K562 (cell line): ENCODE measurements around the gene HDAC6. TPM values are rescaled to one million over a fixed set of nuclear protein-coding genes. Genes with fewer than 3 reads are reported as not detected.
A peak's percentile ranks its signal among the peaks of the same experiment; 100 is the strongest.

Experiments
- ATF7 ChIP-seq: fragments of 450-650 bp; IDR thresholded peaks from 2 replicates; pipeline ENCODE4 v1.7.1; 2014; ENCODE audit warnings: mild to moderate bottlenecking, moderate library complexity
- CBX1 ChIP-seq: sonication (generic); IDR thresholded peaks from 2 replicates; pipeline ENCODE4 v1.6.1; 2016; ENCODE audit warnings: antibody characterized with exemption, low read depth, mild to moderate bottlenecking
- CBX2 ChIP-seq: fragments of 200-600 bp; sonication (generic); IDR thresholded peaks from one replicate; pipeline ENCODE4 v1.6.1; 2012; ENCODE audit warnings: mild to moderate bottlenecking, low read length, inconsistent platforms; ENCODE audit not compliant: insufficient read depth, poor library complexity, severe bottlenecking
- ELF2 ChIP-seq: fragments of 250-450 bp; sonication (Bioruptor Pico); IDR thresholded peaks from 2 replicates; pipeline ENCODE4 v1.5.0; 2021; ENCODE audit warnings: mild to moderate bottlenecking
- KDM1A ChIP-seq, 2 experiments: fragments of 450-650 bp; IDR thresholded peaks; 2 replicates each; pipeline ENCODE4 v1.6.1; 2016; ENCODE audit warnings: mild to moderate bottlenecking in 2 of 2
- NONO ChIP-seq, 2 experiments: fragments of 200-400 bp in 1 of 2; fragments of 450-650 bp in 1 of 2; formaldehyde crosslinking in 1 of 2; IDR thresholded peaks; 2 replicates each; pipeline ENCODE4 v1.6.1; 2017; ENCODE audit warnings: low read depth in 2 of 2, mild to moderate bottlenecking in 2 of 2, moderate library complexity in 2 of 2, low read length in 1 of 2
- PHTF2 ChIP-seq: fragments of 250-450 bp; sonication (Bioruptor Pico); IDR thresholded peaks from 2 replicates; pipeline ENCODE4 v1.5.0; 2021; ENCODE audit warnings: mild to moderate bottlenecking
- RUNX1 ChIP-seq: sonication (generic); IDR thresholded peaks from 2 replicates; pipeline ENCODE4 v1.6.1; 2016; ENCODE audit warnings: antibody characterized with exemption, low read depth
- SLC30A9 ChIP-seq: fragments of 250-450 bp; sonication (Bioruptor Pico); IDR thresholded peaks from 2 replicates; pipeline ENCODE4 v1.8.0; 2022; ENCODE audit warnings: mild to moderate bottlenecking, moderate library complexity
- SMAD4 ChIP-seq: fragments of 250-450 bp; sonication (Bioruptor Pico); conservative IDR thresholded peaks from 2 replicates; pipeline ENCODE4 v1.8.0; 2021; ENCODE audit warnings: inconsistent platforms, mild to moderate bottlenecking, moderate library complexity
- SMARCA4 ChIP-seq: fragments of 450-650 bp; IDR thresholded peaks from 2 replicates; pipeline ENCODE4 v1.6.1; 2016
- TOE1 ChIP-seq, 2 experiments: fragments of 450-650 bp in 1 of 2; sonication (generic) in 1 of 2; formaldehyde crosslinking in 1 of 2; IDR thresholded peaks; 2 replicates each; pipeline versions ENCODE4 v1.7.1 to v1.8.0; 2016 to 2022; ENCODE audit warnings: borderline replicate concordance in 2 of 2, mild to moderate bottlenecking in 2 of 2, antibody characterized with exemption in 1 of 2, inconsistent platforms in 1 of 2, low read depth in 1 of 2, missing genetic modification reagents in 1 of 2, moderate library complexity in 1 of 2
- ZFX ChIP-seq: sonication (generic); formaldehyde crosslinking; IDR thresholded peaks from 2 replicates; pipeline ENCODE4 v1.8.0; 2022; ENCODE audit warnings: mild to moderate bottlenecking, missing genetic modification reagents, moderate library complexity
- ZNF134 ChIP-seq: fragments of 250-450 bp; sonication (Bioruptor Pico); conservative IDR thresholded peaks from 2 replicates; pipeline ENCODE4 v1.4.0; 2020
- ZNF316 ChIP-seq: fragments of 450-650 bp; IDR thresholded peaks from 2 replicates; pipeline ENCODE4 v1.6.1; 2016
- ZNF586 ChIP-seq: fragments of 450-650 bp; formaldehyde crosslinking; conservative IDR thresholded peaks from 2 replicates; pipeline ENCODE4 v1.4.0; 2020; ENCODE audit warnings: mild to moderate bottlenecking, moderate library complexity
- polyA plus RNA-seq, 8 experiments: library from polyadenylated mRNA; depleted of rRNA in 4 of 8; stranded (reverse) in 5 of 8; unstranded in 3 of 8; fragments of >200 nt; fragmentation: Nextera tagmentation in 2 of 8; fragmentation: Illumina TruSeq in 1 of 8; extraction: Ambion mirVana in 2 of 8; extraction: Trizol in 1 of 8; gene quantifications; 2 replicates each; pipeline versions ENCODE4 v1.2.1 to v1.2.3, GENCODE V29; 2011 to 2014; ENCODE audit warnings: inconsistent platforms in 1 of 8, missing spikeins in 1 of 8
- total RNA-seq, 7 experiments: library from RNA; depleted of rRNA in 6 of 7; stranded (reverse); fragments of >200 nt in 6 of 7; fragmentation: Illumina TruSeq in 2 of 7; extraction: Trizol in 2 of 7; gene quantifications; 2 replicates each; pipeline versions ENCODE4 v1.2.1 to v1.2.3, GENCODE V29; 2011 to 2021; ENCODE audit warnings: low replicate concordance in 1 of 7
- TF ChIP-seq, protein P1 (sequence below): fragments of 450-650 bp; IDR thresholded peaks from 2 replicates; pipeline ENCODE4 v1.6.1; 2016
- TF ChIP-seq, protein P2 (sequence below): sonication (generic); formaldehyde crosslinking; IDR thresholded peaks from 2 replicates; pipeline ENCODE4 v1.8.0; 2022; ENCODE audit warnings: mild to moderate bottlenecking, low read depth, missing genetic modification reagents
- TF ChIP-seq, protein P3 (sequence below), 2 experiments: fragments of 450-650 bp; formaldehyde crosslinking in 1 of 2; IDR thresholded peaks; 2 replicates each; pipeline versions ENCODE4 v1.4.0 to v1.6.1; 2014 to 2020; ENCODE audit warnings: mild to moderate bottlenecking in 2 of 2, borderline replicate concordance in 1 of 2, low read depth in 1 of 2

HDAC6 gene
- total and polyA plus RNA-seq, 9 of the 15 experiments (the other 6 are each of a cell fraction or from before 2014, with no cell fraction given): 29.9 to 101 (median 71.2) TPM

DNA sequence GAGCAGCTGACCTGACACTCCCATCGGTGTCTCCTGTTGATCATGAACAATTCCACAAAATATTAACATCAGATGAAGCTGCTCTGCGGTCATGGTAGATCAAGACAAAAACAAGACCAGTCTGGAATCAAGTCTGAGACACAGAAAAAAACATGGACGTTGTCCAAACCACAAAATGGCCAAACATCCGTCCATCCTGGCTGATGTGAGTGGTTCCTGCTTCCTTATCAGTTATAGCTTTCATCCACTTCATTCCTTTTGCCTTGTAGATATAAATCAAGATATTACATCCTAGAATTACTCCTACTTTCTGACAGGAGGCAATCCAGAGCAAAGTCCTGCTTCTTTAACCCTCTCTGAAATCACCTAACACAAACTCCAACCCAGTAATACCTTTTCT lies 62.3 kb downstream of the HDAC6 start (continued):
- no peak for TF ChIP-seq TOE1 (IDR thresholded peaks at IDR 0.05; ENCODE audit: borderline replicate concordance)
- TF ChIP-seq TOE1 (CRISPR knock-in tag; IDR thresholded peaks at IDR 0.05; ENCODE audit: borderline replicate concordance, low read depth): no peak
- TF ChIP-seq, protein P1, sequence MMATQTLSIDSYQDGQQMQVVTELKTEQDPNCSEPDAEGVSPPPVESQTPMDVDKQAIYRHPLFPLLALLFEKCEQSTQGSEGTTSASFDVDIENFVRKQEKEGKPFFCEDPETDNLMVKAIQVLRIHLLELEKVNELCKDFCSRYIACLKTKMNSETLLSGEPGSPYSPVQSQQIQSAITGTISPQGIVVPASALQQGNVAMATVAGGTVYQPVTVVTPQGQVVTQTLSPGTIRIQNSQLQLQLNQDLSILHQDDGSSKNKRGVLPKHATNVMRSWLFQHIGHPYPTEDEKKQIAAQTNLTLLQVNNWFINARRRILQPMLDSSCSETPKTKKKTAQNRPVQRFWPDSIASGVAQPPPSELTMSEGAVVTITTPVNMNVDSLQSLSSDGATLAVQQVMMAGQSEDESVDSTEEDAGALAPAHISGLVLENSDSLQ: peak; percentile 43; the same call in 1 of the 2 replicates
- TF ChIP-seq ZFX (CRISPR knock-in tag): no peak
- no peak for TF ChIP-seq ZNF586 (CRISPR knock-in tag)
- TF ChIP-seq, protein P2, sequence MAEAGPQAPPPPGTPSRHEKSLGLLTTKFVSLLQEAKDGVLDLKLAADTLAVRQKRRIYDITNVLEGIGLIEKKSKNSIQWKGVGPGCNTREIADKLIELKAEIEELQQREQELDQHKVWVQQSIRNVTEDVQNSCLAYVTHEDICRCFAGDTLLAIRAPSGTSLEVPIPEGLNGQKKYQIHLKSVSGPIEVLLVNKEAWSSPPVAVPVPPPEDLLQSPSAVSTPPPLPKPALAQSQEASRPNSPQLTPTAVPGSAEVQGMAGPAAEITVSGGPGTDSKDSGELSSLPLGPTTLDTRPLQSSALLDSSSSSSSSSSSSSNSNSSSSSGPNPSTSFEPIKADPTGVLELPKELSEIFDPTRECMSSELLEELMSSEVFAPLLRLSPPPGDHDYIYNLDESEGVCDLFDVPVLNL (CRISPR knock-in tag): no peak
- TF ChIP-seq PHTF2 (CRISPR knock-in tag): no peak
- no peak for TF ChIP-seq CBX2
- 0 out of 4 replicates have a peak, but pooled peaks of 1 of the 2 experiments have one; percentile 35 for TF ChIP-seq KDM1A (IDR thresholded peaks at IDR 0.05)
- peak; percentile 82 for TF ChIP-seq SMAD4 (CRISPR knock-in tag)
- TF ChIP-seq ZNF134: no peak
- TF ChIP-seq NONO (IDR thresholded peaks at IDR 0.05; ENCODE audit: low read depth in 2 of 2, low read length in 1 of 2): no peak
- no peak for TF ChIP-seq ZNF316
- TF ChIP-seq ATF7: peak; percentile 44; the same call in 1 of the 2 replicates
- no peak for TF ChIP-seq CBX1
- peak; percentile 66; the same call in 1 of the 2 replicates for TF ChIP-seq SMARCA4
- no peak for TF ChIP-seq ELF2 (CRISPR knock-in tag)
- no peak for TF ChIP-seq RUNX1
- TF ChIP-seq, protein P3, sequence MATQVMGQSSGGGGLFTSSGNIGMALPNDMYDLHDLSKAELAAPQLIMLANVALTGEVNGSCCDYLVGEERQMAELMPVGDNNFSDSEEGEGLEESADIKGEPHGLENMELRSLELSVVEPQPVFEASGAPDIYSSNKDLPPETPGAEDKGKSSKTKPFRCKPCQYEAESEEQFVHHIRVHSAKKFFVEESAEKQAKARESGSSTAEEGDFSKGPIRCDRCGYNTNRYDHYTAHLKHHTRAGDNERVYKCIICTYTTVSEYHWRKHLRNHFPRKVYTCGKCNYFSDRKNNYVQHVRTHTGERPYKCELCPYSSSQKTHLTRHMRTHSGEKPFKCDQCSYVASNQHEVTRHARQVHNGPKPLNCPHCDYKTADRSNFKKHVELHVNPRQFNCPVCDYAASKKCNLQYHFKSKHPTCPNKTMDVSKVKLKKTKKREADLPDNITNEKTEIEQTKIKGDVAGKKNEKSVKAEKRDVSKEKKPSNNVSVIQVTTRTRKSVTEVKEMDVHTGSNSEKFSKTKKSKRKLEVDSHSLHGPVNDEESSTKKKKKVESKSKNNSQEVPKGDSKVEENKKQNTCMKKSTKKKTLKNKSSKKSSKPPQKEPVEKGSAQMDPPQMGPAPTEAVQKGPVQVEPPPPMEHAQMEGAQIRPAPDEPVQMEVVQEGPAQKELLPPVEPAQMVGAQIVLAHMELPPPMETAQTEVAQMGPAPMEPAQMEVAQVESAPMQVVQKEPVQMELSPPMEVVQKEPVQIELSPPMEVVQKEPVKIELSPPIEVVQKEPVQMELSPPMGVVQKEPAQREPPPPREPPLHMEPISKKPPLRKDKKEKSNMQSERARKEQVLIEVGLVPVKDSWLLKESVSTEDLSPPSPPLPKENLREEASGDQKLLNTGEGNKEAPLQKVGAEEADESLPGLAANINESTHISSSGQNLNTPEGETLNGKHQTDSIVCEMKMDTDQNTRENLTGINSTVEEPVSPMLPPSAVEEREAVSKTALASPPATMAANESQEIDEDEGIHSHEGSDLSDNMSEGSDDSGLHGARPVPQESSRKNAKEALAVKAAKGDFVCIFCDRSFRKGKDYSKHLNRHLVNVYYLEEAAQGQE (IDR thresholded peaks at IDR 0.05; ENCODE audit: borderline replicate concordance): peak; percentile 66
- TF ChIP-seq, protein P3 (CRISPR knock-in tag; IDR thresholded peaks at IDR 0.05; ENCODE audit: low read depth): no peak
- no peak for TF ChIP-seq SLC30A9 (CRISPR knock-in tag)
